ENCODE measurements around the gene TRANK1.

DNA sequence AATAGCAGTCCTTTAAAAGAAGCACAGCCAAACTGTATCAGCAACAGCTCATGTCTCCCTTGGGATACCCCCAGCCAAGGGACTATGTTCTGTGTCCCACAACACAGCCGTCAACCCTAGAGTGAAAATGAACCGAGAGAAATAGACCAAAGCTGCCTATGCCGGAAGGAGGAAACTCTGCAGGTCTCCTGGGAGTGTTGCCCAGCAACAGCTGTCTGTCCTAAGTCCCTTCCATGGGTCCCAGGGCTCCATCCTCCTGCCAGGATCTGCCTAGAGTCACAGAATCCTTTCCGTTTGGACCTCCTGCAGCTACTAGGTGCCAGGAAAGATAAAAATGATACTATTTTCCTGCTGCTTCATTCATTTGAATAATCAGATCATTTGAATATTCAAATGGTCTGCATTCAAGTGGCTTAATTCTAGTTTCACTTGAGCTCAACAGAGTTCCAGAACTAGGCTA is 53.1 kb downstream of the TRANK1 start:
- TF ChIP-seq CTCF (conservative IDR thresholded peaks at IDR 0.05; ENCODE audit: low read depth, low read length) (no peak), EZH2 (IDR thresholded peaks at IDR 0.05; ENCODE audit: low read length, unreplicated experiment) (no peak), EZH2phosphoT487 (IDR thresholded peaks at IDR 0.05; ENCODE audit: borderline replicate concordance, low read length) (no peak)
